ENCODE data around the gene PAX2.

DNA sequence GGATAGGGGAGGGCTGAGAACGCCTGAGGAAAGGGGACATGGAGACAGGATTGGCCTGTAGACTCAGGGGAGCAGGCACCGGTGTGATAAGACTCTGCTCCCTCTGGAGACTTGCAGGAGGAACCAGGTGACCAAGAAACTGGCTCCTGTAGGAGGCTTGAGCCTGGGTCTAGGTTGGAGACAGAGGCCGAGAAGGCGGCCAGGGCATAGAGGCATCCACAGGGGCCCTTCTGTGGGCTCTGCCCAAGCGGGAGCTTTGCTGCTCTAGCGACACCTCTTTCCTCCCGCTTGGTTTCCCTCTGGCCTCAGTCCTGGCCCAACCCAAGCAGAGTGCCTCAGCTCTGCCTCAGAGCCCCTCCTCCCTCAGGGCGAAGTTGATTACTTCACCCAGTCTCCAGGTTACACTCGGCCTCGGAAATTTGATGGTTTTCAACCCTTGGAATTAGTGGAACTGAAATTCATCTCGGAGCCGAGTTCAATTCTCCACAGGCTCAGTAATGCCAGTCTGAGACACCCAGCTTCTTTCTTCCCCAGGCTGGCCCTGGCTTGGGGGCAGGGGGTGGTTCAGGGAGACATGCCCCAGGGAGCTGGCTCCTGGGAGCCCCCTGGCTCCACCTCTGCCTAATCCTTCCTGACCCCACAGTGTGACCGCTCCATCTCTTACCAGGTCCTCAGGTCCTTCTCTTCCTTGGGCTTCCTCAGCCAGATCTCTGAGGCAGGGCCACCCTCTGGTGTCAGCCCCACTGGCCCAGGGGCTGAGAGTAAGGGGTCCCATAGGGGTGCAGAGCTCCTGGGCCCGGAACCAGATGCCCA, 60.4 kb downstream of the PAX2 start:
- TF ChIP-seq, protein P1, sequence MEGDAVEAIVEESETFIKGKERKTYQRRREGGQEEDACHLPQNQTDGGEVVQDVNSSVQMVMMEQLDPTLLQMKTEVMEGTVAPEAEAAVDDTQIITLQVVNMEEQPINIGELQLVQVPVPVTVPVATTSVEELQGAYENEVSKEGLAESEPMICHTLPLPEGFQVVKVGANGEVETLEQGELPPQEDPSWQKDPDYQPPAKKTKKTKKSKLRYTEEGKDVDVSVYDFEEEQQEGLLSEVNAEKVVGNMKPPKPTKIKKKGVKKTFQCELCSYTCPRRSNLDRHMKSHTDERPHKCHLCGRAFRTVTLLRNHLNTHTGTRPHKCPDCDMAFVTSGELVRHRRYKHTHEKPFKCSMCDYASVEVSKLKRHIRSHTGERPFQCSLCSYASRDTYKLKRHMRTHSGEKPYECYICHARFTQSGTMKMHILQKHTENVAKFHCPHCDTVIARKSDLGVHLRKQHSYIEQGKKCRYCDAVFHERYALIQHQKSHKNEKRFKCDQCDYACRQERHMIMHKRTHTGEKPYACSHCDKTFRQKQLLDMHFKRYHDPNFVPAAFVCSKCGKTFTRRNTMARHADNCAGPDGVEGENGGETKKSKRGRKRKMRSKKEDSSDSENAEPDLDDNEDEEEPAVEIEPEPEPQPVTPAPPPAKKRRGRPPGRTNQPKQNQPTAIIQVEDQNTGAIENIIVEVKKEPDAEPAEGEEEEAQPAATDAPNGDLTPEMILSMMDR (IDR thresholded peaks at IDR 0.05) = no peak
- no peak for TF ChIP-seq EP300 (IDR thresholded peaks at IDR 0.05)

All from suprapubic skin (tissue), 3 donors.